Fibroblast of lung (primary cell): ENCODE measurements around the gene SKP1. TPM values are rescaled to one million over a fixed set of nuclear protein-coding genes. Genes with fewer than 3 reads are reported as not detected.

Experiments
- DNase-seq, 2 donors: peaks; one replicate each; pipeline versions ENCODE4 v3.0.0 to v3.0.0-alpha.2; 2010; ENCODE audit warnings: low read depth in 2 of 2
- H2AFZ ChIP-seq: 2 replicates; pipeline ENCODE4 v1.5.1; 2012; ENCODE audit warnings: low read length, control low read depth, inconsistent platforms
- H3K27ac ChIP-seq: 2 replicates; pipeline ENCODE4 v1.5.1; 2011; ENCODE audit warnings: low read length, control low read depth; ENCODE audit not compliant: insufficient read depth
- H3K27me3 ChIP-seq: 2 replicates; pipeline ENCODE4 v1.5.1; 2011; ENCODE audit warnings: mild to moderate bottlenecking, low read length; ENCODE audit not compliant: control insufficient read depth, insufficient read depth
- H3K36me3 ChIP-seq: 2 replicates; pipeline ENCODE4 v1.5.1; 2011; ENCODE audit warnings: low read length; ENCODE audit not compliant: control insufficient read depth, insufficient read depth
- H3K4me1 ChIP-seq: 2 replicates; pipeline ENCODE4 v1.5.1; 2011; ENCODE audit warnings: low read length; ENCODE audit not compliant: control insufficient read depth, insufficient read depth; ENCODE audit errors: extremely low read depth
- H3K4me2 ChIP-seq: 2 replicates; pipeline ENCODE4 v1.5.1; 2011; ENCODE audit warnings: low read length, control low read depth; ENCODE audit not compliant: insufficient read depth; ENCODE audit errors: extremely low read depth
- H3K4me3 ChIP-seq, 4 experiments: fragments of 200-600 bp in 1 of 4; sonication (generic) in 1 of 4; replicated peaks in 1 of 4; 2 replicates each; pipeline ENCODE4 v1.5.1; 2011 to 2016; ENCODE audit warnings: low read length in 4 of 4, low read depth in 3 of 4, mild to moderate bottlenecking in 3 of 4, control low read depth in 2 of 4, inconsistent platforms in 1 of 4, mixed read lengths in 1 of 4; ENCODE audit not compliant: insufficient read depth in 1 of 4; ENCODE audit errors: control extremely low read depth in 1 of 4
- H3K79me2 ChIP-seq: 2 replicates; pipeline ENCODE4 v1.5.1; 2012; ENCODE audit warnings: mild to moderate bottlenecking, low read length, inconsistent platforms; ENCODE audit not compliant: control insufficient read depth, insufficient read depth
- H3K9ac ChIP-seq: 2 replicates; pipeline ENCODE4 v1.5.1; 2011; ENCODE audit warnings: mild to moderate bottlenecking, low read length, control low read depth; ENCODE audit not compliant: insufficient read depth
- H3K9me3 ChIP-seq: 2 replicates; pipeline ENCODE4 v1.5.1; 2012; ENCODE audit warnings: low read depth, low read length; ENCODE audit not compliant: control insufficient read depth, insufficient read depth
- H4K20me1 ChIP-seq: 2 replicates; pipeline ENCODE4 v1.5.1; 2011; ENCODE audit warnings: low read length; ENCODE audit not compliant: control insufficient read depth, insufficient read depth; ENCODE audit errors: extremely low read depth
- EZH2 ChIP-seq: IDR thresholded peaks from 2 replicates; pipeline ENCODE4 v1.5.1; 2012; ENCODE audit warnings: low read length, control low read depth, mild to moderate bottlenecking; ENCODE audit errors: missing control alignments
- polyA minus RNA-seq: library from RNA; depleted of rRNA, polyadenylated mRNA; stranded (reverse); fragments of >200 nt; gene quantifications from 2 replicates; pipeline ENCODE4 v1.2.3, GENCODE V29; 2011; ENCODE audit warnings: low replicate concordance
- polyA plus RNA-seq, 2 donors: library from polyadenylated mRNA; depleted of rRNA in 1 of 2; stranded (reverse) in 1 of 2; unstranded in 1 of 2; fragments of >200 nt; gene quantifications; 2 replicates each; pipeline ENCODE4 v1.2.1, GENCODE V29; 2011 to 2012; ENCODE audit warnings: missing spikeins in 1 of 2
- total RNA-seq: library from RNA; depleted of rRNA; stranded (reverse); fragments of >200 nt; gene quantifications from 2 replicates; pipeline ENCODE4 v1.2.1, GENCODE V29; 2014
- TF ChIP-seq, protein P1 (sequence below), 2 donors: IDR thresholded peaks in 1 of 2; conservative IDR thresholded peaks in 1 of 2; 1 replicate in 1 of 2; 2 replicates in 1 of 2; pipeline ENCODE4 v1.5.1; 2011 to 2012; ENCODE audit warnings: low read length in 2 of 2, control low read depth in 1 of 2, inconsistent platforms in 1 of 2, low read depth in 1 of 2, mild to moderate bottlenecking in 1 of 2

SKP1 gene
- total RNA-seq (182 and 259 TPM in 2 replicates), polyA plus RNA-seq (875 and 985 TPM in 2 replicates), polyA minus RNA-seq (22.1 and 25.7 TPM in 2 replicates)
- 694 and 744 TPM in 2 replicates for polyA plus RNA-seq (2012)

DNA sequence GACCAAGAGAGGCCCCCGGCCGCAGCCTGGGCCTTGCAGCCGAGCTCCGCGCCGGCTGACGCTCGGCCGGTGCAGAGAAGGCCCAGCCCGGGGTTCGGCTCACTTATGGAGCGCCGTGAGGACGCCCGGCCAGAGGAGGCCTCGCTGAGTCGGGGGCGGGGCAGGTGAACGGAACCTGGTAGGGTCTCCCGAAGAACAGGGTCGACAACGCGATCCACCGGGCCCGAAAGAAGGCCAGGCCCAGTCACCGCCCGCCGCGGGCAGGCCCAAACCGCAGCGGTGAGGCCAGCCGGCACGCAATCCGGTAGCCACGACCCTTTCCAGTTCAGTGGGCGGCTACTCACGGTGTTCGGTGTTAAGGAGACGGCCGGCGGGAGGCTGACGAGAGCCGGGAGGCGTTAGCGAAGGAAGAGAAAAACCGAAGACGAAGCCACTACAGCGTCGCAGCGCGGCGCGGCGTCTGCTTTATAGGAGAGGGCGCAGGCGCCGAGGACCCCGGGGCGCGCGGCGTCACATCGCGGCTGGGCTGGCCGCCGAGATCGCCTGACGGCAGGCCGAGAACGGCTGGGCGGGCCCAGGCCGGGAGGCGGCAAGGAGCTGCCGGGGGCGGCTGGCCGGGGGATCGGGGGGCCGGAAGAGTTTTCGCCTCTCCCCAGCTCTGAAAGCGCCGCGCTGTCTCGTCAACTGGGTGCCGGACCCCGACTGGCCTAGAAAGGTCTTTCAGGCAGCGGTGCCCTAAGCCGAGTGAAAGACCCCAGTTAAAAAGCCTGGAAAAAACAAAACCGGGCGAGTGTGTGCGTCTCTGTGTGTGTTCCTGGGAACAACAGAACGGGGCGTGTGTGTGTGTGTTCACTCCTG lies at the start of gene SKP1:
TSS of gene SKP1 (minus strand) at position 440 of the 858 bp plus-strand sequence. CDS start 2,928 bp downstream, outside the sequence.
- Histone ChIP-seq H3K27ac (peak within 1 kb of the TSS; percentile 96), H3K9ac (peak within 1 kb of the TSS; percentile 98), H3K79me2 (peaks cover 48% of the 10 kb centered on the region), H3K4me1 (peaks cover 7% of the 10 kb centered on the region), H2AFZ (peak within 1 kb of the TSS; percentile 25), H3K9me3 (no peaks in the 10 kb centered on the region), H4K20me1 (peaks cover 6% of the 10 kb centered on the region), H3K4me3 (peak within 1 kb of the TSS; percentile 79 to 100 (median 95)), H3K4me2 (peak within 1 kb of the TSS; percentile 96), H3K36me3 (peaks cover 5% of the 10 kb centered on the region), H3K27me3 (no peaks in the 10 kb centered on the region)
- DNase-seq, result peak; percentile 69 to 84
- TF ChIP-seq, protein P1, sequence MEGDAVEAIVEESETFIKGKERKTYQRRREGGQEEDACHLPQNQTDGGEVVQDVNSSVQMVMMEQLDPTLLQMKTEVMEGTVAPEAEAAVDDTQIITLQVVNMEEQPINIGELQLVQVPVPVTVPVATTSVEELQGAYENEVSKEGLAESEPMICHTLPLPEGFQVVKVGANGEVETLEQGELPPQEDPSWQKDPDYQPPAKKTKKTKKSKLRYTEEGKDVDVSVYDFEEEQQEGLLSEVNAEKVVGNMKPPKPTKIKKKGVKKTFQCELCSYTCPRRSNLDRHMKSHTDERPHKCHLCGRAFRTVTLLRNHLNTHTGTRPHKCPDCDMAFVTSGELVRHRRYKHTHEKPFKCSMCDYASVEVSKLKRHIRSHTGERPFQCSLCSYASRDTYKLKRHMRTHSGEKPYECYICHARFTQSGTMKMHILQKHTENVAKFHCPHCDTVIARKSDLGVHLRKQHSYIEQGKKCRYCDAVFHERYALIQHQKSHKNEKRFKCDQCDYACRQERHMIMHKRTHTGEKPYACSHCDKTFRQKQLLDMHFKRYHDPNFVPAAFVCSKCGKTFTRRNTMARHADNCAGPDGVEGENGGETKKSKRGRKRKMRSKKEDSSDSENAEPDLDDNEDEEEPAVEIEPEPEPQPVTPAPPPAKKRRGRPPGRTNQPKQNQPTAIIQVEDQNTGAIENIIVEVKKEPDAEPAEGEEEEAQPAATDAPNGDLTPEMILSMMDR (conservative IDR thresholded peaks at IDR 0.05 in 1 of 2, IDR thresholded peaks at IDR 0.05 in 1 of 2; ENCODE audit: low read depth in 1 of 2, low read length in 2 of 2), result no peak
- TF ChIP-seq EZH2, result no peak

DNA sequence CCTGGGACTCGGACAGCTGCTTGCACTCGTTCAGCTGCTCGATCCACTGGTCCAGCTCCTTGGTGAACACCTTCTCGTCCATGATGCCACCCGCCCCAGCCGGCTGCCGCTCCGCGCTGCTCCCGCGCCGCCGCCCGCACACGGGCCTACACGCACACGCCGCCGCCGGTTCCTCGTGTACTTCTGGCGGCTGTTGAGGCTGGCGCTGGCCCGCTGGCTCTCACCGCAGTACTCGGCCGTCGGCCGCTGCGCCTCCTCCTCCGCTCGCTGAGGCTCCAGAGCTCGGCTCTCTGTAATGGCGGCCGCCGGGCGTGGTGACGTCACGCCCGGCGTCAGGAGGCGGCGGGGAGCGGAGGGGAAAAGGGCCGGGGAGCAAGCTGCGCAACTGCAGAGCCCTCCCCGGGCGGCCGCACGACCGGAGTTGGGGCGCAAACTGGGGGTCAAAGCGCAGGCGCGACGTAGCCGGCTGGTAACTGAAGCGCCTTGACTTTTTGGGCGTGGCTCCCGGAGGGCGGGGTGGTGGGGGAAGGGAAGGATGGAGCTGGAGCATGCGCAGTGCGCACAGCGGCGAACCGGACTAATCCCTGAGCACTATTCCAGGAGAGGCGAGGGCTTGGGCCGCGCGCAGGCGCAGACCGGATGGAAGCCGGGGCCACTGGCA lies 49.2 kb upstream of the SKP1 start, which contains the start of gene PPP2CA:
TSS of gene PPP2CA (minus strand) at position 294 of the 661 bp plus-strand sequence. CDS start at position 82, 212 bp downstream.
- Histone ChIP-seq H3K9me3 (no peaks in the 10 kb centered on the region), H3K9ac (peak within 1 kb of the TSS; percentile 100), H4K20me1 (peaks cover 18% of the 10 kb centered on the region), H3K4me3 (peak within 1 kb of the TSS; percentile 96 to 99 (median 98)), H3K36me3 (no peaks in the 10 kb centered on the region), H3K27me3 (no peaks in the 10 kb centered on the region), H3K4me2 (peak within 1 kb of the TSS; percentile 91), H3K27ac (peak within 1 kb of the TSS; percentile 100), H3K79me2 (peaks cover 50% of the 10 kb centered on the region), H2AFZ (peak within 1 kb of the TSS; percentile 75), H3K4me1 (peaks cover 7% of the 10 kb centered on the region)
- TF ChIP-seq EZH2, result no peak
- TF ChIP-seq, protein P1 (conservative IDR thresholded peaks at IDR 0.05 in 1 of 2, IDR thresholded peaks at IDR 0.05 in 1 of 2; ENCODE audit: low read depth in 1 of 2, low read length in 2 of 2), result no peak
- peak; percentile 97 to 99 for DNase-seq
